Skin epidermis (tissue), 12 donors: Measurements from ENCODE around the gene GRM3.

Source experiments
- H3K27ac ChIP-seq, 21 experiments: fragments of 200-600 bp; sonication (generic) in 11 of 21; one replicate each; pipeline ENCODE4 v1.5.0; 2020; ENCODE audit warnings: mild to moderate bottlenecking in 3 of 21, inconsistent platforms in 2 of 21, moderate library complexity in 2 of 21
- H3K4me3 ChIP-seq, 7 experiments: fragments of 200-600 bp; sonication (generic) in 2 of 7; one replicate each; pipeline ENCODE4 v1.5.0; 2020; ENCODE audit warnings: inconsistent platforms in 2 of 7, mild to moderate bottlenecking in 2 of 7, moderate library complexity in 1 of 7

The GRM3 gene

GRCh38 chr7:86687831-86688230, 44.1 kb downstream of the GRM3 start:
- no peak overlapping the region for H3K4me3 ChIP-seq
- H3K27ac ChIP-seq, result no peak overlapping the region

GRCh38 chr7:86689363-86689762, 45.7 kb downstream of the GRM3 start:
- no peak overlapping the region for H3K4me3 ChIP-seq
- H3K27ac ChIP-seq, result no peak overlapping the region

- no peak overlapping the region for H3K27ac ChIP-seq
- H3K4me3 ChIP-seq, result no peak overlapping the region
Measured at GRCh38 chr7:86692755-86693154, 49.0 kb downstream of the GRM3 start.

- Histone ChIP-seq H3K4me3 (no peak overlapping the region), H3K27ac (no peak overlapping the region)
Measured at GRCh38 chr7:86706406-86706805, 62.7 kb downstream of the GRM3 start.

- no peak overlapping the region for H3K4me3 ChIP-seq
- no peak overlapping the region for H3K27ac ChIP-seq
Measured at GRCh38 chr7:86708031-86708680, 64.4 kb downstream of the GRM3 start.

GRCh38 chr7:86720306-86720705, 76.6 kb downstream of the GRM3 start:
- Histone ChIP-seq H3K4me3 (no peak overlapping the region), H3K27ac (no peak overlapping the region)

GRCh38 chr7:86733783-86734182, 90.1 kb downstream of the GRM3 start:
- Histone ChIP-seq H3K27ac (no peak overlapping the region), H3K4me3 (no peak overlapping the region)

GRCh38 chr7:86745013-86745745, 101.5 kb downstream of the GRM3 start:
- H3K27ac ChIP-seq, result no peak overlapping the region
- no peak overlapping the region for H3K4me3 ChIP-seq

GRCh38 chr7:86747698-86748097, 104.0 kb downstream of the GRM3 start:
- H3K4me3 ChIP-seq, result no peak overlapping the region
- no peak overlapping the region for H3K27ac ChIP-seq

GRCh38 chr7:86748201-86748600, 104.5 kb downstream of the GRM3 start:
- no peak overlapping the region for H3K27ac ChIP-seq
- no peak overlapping the region for H3K4me3 ChIP-seq

GRCh38 chr7:86748843-86749719, 105.4 kb downstream of the GRM3 start:
- H3K4me3 ChIP-seq, result no peak overlapping the region
- H3K27ac ChIP-seq, result no peak overlapping the region

- no peak overlapping the region for H3K4me3 ChIP-seq
- no peak overlapping the region for H3K27ac ChIP-seq
Measured at GRCh38 chr7:86749741-86750665, 106.3 kb downstream of the GRM3 start.

- Histone ChIP-seq H3K4me3 (no peak overlapping the region), H3K27ac (no peak overlapping the region)
Measured at GRCh38 chr7:86760236-86760635, 116.5 kb downstream of the GRM3 start.

GRCh38 chr7:86762129-86762528, 118.4 kb downstream of the GRM3 start:
- H3K27ac ChIP-seq, result no peak overlapping the region
- H3K4me3 ChIP-seq, result no peak overlapping the region

- Histone ChIP-seq H3K27ac (no peak overlapping the region), H3K4me3 (no peak overlapping the region)
Measured at GRCh38 chr7:86765931-86766330, 122.2 kb downstream of the GRM3 start.

GRCh38 chr7:86768394-86768793, 124.7 kb downstream of the GRM3 start:
- Histone ChIP-seq H3K4me3 (no peak overlapping the region), H3K27ac (no peak overlapping the region)

- Histone ChIP-seq H3K4me3 (no peak overlapping the region), H3K27ac (no peak overlapping the region)
Measured at GRCh38 chr7:86768967-86769760, 125.5 kb downstream of the GRM3 start.

- Histone ChIP-seq H3K27ac (no peak overlapping the region), H3K4me3 (no peak overlapping the region)
Measured at GRCh38 chr7:86773309-86773708, 129.6 kb downstream of the GRM3 start.

- no peak overlapping the region for H3K4me3 ChIP-seq
- H3K27ac ChIP-seq, result no peak overlapping the region
Measured at GRCh38 chr7:86775203-86775602, 131.5 kb downstream of the GRM3 start.
